ENCODE measurements around the gene STAMBPL1. TPM values are rescaled to one million over a fixed set of nuclear protein-coding genes. Genes with fewer than 3 reads are reported as not detected.
A peak's percentile ranks its signal among the peaks of the same experiment; 100 is the strongest.

STAMBPL1 gene
- polyA plus RNA-seq, 6 donors from 2014 or later: 3.4 to 7.6 (median 5.0) TPM

DNA sequence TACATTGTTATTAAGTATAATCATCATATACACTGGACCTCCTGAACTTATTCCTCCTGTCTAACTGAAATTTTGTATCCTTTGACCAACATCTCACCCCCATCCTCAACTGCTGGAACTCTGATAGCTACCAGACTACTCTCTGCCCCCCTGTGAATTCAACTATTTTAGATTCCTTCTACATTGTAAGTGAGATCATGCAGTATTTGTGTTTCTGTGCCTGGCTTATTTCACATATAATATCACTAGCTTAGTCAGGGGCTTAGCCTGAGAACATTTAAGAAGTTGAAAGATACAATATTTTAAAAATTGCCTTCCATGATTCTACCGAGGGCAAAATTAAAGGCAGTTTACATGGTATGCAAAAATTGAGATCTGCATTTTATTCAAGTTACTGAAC lies 26.9 kb downstream of the STAMBPL1 start:
- no peak overlapping the region for H3K27ac Mint-ChIP-seq
- H3K36me3 Mint-ChIP-seq: peaks cover 4 to 5% of the 10 kb centered on the region in 2 donors
- H3K4me3 Mint-ChIP-seq: no peak overlapping the region

DNA sequence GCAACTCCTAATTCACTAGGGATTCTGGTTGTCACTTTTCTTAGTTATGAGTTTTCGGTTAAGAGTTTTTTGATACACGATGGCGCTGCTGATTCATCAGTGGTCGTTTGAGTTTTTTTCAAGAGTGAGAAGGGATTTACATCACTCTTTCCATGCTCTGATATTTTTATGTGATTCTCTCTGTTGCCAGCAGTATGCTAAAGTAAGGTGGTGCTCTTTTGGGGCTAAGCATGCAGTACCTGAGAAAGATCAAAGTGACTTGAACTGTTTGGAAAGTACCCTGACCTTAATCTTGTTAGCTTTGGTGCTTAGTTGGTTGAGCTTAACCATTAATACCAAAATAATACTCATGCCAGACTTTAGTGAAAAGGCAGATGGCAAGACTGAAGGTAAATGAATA lies 28.1 kb downstream of the STAMBPL1 start:
- H3K36me3 Mint-ChIP-seq: peaks cover 4 to 8% of the 10 kb centered on the region in 2 donors
- ATAC-seq (ENCODE audit: low read depth in 2 of 2) (no peak), DNase-seq (no peak)
- H3K27me3 Mint-ChIP-seq: no peaks in the 10 kb centered on the region
- H3K9me3 Mint-ChIP-seq: no peaks in the 10 kb centered on the region
- H3K4me1 Mint-ChIP-seq: no peaks in the 10 kb centered on the region
- no peak overlapping the region for H3K4me3 Mint-ChIP-seq
- peak overlapping the region in 1 of 6 donors; percentile 29 for H3K27ac Mint-ChIP-seq

More for the DNA sequence above, 26.9 kb downstream of the STAMBPL1 start:
- H3K27me3 Mint-ChIP-seq: no peaks in the 10 kb centered on the region
- ATAC-seq (ENCODE audit: low read depth in 2 of 2) (no peak), DNase-seq (no peak)
- peaks cover 3 to 8% (median 5%) of the 10 kb centered on the region in 3 donors for H3K4me1 Mint-ChIP-seq
- H3K9me3 Mint-ChIP-seq: no peaks in the 10 kb centered on the region

DNA sequence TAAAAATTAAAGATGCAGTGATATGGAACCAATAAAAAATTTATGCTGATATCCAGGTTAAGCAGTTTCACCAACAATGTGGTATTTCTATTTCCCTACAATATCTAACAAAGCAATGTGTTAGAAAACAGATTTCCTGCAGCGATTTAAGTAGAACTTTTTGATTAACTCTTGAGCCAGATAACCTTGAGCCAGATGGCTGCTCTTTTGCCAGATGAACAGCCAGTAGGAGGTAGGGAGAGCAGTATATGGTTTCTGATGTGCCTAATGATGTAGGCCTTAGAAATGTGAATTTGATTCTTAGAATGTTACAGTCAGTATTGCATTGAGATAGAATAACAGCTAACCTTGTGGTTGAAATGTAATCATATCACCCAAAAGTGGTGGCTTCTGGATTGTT lies 31.1 kb downstream of the STAMBPL1 start:
- Mint-ChIP-seq H3K36me3 (peaks cover 8% of the 10 kb centered on the region in 2 donors), H3K4me1 (no peaks in the 10 kb centered on the region), H3K4me3 (no peak overlapping the region), H3K27ac (no peak overlapping the region), H3K9me3 (no peaks in the 10 kb centered on the region), H3K27me3 (no peaks in the 10 kb centered on the region)
- DNase-seq: no peak
- ATAC-seq (ENCODE audit: low read depth in 2 of 2): no peak

DNA sequence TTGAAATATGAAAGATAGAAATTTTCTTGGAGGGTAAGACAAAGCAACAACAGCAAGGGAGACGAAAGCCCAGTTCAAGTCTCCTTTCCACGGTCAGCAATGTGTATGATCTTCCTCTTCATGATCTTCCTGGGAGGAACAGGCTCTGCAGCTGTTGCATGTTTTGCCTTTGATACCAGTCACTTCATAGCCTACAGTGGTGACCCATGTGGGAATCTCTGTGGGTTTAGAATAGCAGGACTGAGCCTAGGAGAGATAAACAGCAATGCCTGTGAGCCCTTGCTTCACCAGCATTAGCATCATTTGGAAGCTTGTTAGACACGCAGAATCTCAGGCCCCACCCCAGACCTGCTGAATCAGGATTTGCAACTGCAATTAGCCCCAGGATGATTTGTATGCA lies 31.8 kb downstream of the STAMBPL1 start:
- Mint-ChIP-seq H3K27ac (no peak overlapping the region), H3K9me3 (no peaks in the 10 kb centered on the region), H3K4me1 (no peaks in the 10 kb centered on the region), H3K36me3 (peaks cover 6 to 8% of the 10 kb centered on the region in 2 donors), H3K27me3 (no peaks in the 10 kb centered on the region), H3K4me3 (no peak overlapping the region)
- no peak for DNase-seq
- ATAC-seq (ENCODE audit: low read depth in 2 of 2): no peak

DNA sequence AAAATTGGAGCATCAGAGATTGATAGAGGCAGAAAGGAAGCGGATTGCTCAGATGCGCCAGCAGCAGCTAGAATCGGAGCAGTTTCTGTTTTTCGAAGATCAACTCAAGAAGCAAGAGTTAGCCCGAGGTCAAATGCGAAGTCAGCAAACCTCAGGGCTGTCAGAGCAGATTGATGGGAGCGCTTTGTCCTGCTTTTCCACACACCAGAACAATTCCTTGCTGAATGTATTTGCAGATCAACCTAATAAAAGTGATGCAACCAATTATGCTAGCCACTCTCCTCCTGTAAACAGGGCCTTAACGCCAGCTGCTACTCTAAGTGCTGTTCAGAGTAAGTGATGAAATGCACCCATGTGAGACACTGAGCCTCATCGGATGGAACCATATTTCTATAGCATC lies 33.1 kb downstream of the STAMBPL1 start:
- Mint-ChIP-seq H3K4me3 (no peak overlapping the region), H3K27me3 (no peaks in the 10 kb centered on the region), H3K4me1 (no peaks in the 10 kb centered on the region), H3K36me3 (peaks cover 4 to 8% of the 10 kb centered on the region in 2 donors), H3K27ac (no peak overlapping the region), H3K9me3 (no peaks in the 10 kb centered on the region)
- DNase-seq (no peak), ATAC-seq (ENCODE audit: low read depth in 2 of 2) (no peak)

DNA sequence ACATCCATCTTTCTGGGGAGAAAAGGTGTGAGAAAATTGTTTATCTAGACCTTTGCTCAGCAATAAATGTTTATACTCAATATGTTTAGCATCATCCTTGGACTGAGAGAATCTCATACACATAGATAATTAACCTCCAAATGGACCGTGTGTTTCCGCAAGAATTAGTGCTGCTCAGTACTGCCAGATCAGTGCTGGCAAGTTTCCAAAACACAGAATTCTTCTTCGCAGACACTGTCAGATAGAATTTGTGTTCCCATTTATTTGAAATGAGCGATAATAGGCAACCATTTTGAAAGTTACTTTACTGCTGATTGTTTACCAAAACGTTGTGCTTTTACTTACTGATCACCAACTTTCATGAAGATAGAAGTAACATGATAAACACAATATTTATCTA lies 33.7 kb downstream of the STAMBPL1 start:
- Mint-ChIP-seq H3K36me3 (peaks cover 4 to 8% of the 10 kb centered on the region in 2 donors), H3K4me1 (no peaks in the 10 kb centered on the region), H3K4me3 (no peak overlapping the region), H3K27me3 (no peaks in the 10 kb centered on the region), H3K27ac (no peak overlapping the region), H3K9me3 (no peaks in the 10 kb centered on the region)
- ATAC-seq (ENCODE audit: low read depth in 2 of 2) (no peak), DNase-seq (no peak)

- ATAC-seq (ENCODE audit: low read depth in 2 of 2) (no peak), DNase-seq (no peak)
- H3K4me1 Mint-ChIP-seq: no peaks in the 10 kb centered on the region
- no peaks in the 10 kb centered on the region for H3K9me3 Mint-ChIP-seq
- no peak overlapping the region for H3K4me3 Mint-ChIP-seq
- no peaks in the 10 kb centered on the region for H3K27me3 Mint-ChIP-seq
- peaks cover 4 to 8% of the 10 kb centered on the region in 2 donors for H3K36me3 Mint-ChIP-seq
- no peak overlapping the region for H3K27ac Mint-ChIP-seq
Measured at GRCh38 chr10:88915781-88916180, 35.7 kb downstream of the STAMBPL1 start.

DNA sequence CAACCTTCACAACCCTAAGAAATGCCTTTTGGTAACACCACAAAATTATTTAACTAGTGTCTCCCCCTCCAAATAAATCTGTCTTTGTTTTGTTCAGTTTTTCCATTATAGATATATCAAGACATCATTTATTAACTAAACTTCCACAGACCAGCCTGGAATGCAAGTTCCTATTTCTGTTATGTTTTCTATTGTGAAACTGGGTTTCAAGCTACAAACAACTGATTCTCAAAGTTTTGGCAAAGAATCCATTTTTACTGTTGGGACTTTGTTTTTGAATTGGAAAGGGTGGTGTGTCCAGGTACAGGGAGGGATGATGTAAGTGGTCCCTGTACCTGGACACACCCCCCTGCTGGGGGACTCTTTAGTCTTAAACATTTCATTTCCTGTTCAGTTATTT lies 36.2 kb downstream of the STAMBPL1 start:
- no peaks in the 10 kb centered on the region for H3K27me3 Mint-ChIP-seq
- H3K36me3 Mint-ChIP-seq: peaks cover 4 to 8% of the 10 kb centered on the region in 2 donors
- no peak overlapping the region for H3K27ac Mint-ChIP-seq
- DNase-seq: no peak
- no peaks in the 10 kb centered on the region for H3K4me1 Mint-ChIP-seq
- no peak for ATAC-seq (ENCODE audit: low read depth in 2 of 2)
- no peak overlapping the region for H3K4me3 Mint-ChIP-seq
- H3K9me3 Mint-ChIP-seq: no peaks in the 10 kb centered on the region

- no peak overlapping the region for H3K4me3 Mint-ChIP-seq
- H3K36me3 Mint-ChIP-seq: peaks cover 2 to 4% of the 10 kb centered on the region in 2 donors
- H3K27me3 Mint-ChIP-seq: no peaks in the 10 kb centered on the region
- ATAC-seq (ENCODE audit: low read depth in 2 of 2) (no peak), DNase-seq (no peak)
- H3K27ac Mint-ChIP-seq: no peak overlapping the region
- H3K4me1 Mint-ChIP-seq: no peaks in the 10 kb centered on the region
- no peaks in the 10 kb centered on the region for H3K9me3 Mint-ChIP-seq
Measured at GRCh38 chr10:88916986-88917385, 36.9 kb downstream of the STAMBPL1 start.

DNA sequence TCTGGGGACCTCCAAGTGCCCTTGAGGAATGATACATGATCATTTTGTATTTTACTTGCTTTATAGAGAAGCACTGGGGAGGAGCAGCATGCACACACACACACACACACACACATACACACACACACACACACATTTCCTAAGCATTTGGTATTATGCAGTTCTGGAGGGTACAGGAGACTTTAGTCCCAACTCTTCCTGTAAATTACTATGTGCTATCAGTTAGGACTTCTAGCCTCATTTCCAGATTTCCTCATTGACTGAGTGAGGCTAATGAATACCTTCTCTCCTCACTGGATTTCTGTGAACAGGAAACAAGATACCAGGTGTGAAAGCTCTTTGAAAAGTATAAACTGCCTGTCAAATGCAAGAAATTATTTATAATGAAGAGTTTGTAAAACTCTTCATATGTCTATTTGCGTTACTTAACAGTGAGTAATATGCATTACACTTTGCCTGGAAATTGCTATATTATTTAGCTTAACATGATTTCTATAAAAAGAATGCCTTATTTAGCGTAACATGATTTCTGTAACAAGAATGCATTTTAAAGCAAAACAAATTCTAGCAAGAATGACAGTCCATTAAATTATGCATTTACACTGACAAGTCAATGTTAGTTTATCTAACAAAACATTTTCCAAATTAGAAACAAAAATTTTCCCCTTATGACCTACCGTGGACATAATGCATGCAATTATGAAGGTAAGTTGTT lies 38.3 kb downstream of the STAMBPL1 start:
- no peak overlapping the region for H3K27ac Mint-ChIP-seq
- no peaks in the 10 kb centered on the region for H3K27me3 Mint-ChIP-seq
- no peaks in the 10 kb centered on the region for H3K4me1 Mint-ChIP-seq
- ATAC-seq (ENCODE audit: low read depth in 2 of 2): no peak
- H3K36me3 Mint-ChIP-seq: peaks cover 0 to 4% of the 10 kb centered on the region in 2 donors
- H3K9me3 Mint-ChIP-seq: no peaks in the 10 kb centered on the region
- H3K4me3 Mint-ChIP-seq: no peak overlapping the region
- no peak for DNase-seq

GRCh38 chr10:88919041-88919440 lies 39.0 kb downstream of the STAMBPL1 start:
- Mint-ChIP-seq H3K36me3 (peaks cover 4 to 6% of the 10 kb centered on the region in 2 donors), H3K4me1 (no peaks in the 10 kb centered on the region), H3K4me3 (no peak overlapping the region), H3K9me3 (no peaks in the 10 kb centered on the region), H3K27me3 (no peaks in the 10 kb centered on the region), H3K27ac (no peak overlapping the region)
- DNase-seq (no peak), ATAC-seq (ENCODE audit: low read depth in 2 of 2) (no peak)

- DNase-seq (no peak), ATAC-seq (ENCODE audit: low read depth in 2 of 2) (no peak)
- no peaks in the 10 kb centered on the region for H3K9me3 Mint-ChIP-seq
- peaks cover 6 to 12% of the 10 kb centered on the region in 2 donors for H3K36me3 Mint-ChIP-seq
- no peak overlapping the region for H3K27ac Mint-ChIP-seq
- H3K27me3 Mint-ChIP-seq: no peaks in the 10 kb centered on the region
- H3K4me3 Mint-ChIP-seq: no peak overlapping the region
- H3K4me1 Mint-ChIP-seq: no peaks in the 10 kb centered on the region
Measured at GRCh38 chr10:88920198-88920597, 40.2 kb downstream of the STAMBPL1 start.

DNA sequence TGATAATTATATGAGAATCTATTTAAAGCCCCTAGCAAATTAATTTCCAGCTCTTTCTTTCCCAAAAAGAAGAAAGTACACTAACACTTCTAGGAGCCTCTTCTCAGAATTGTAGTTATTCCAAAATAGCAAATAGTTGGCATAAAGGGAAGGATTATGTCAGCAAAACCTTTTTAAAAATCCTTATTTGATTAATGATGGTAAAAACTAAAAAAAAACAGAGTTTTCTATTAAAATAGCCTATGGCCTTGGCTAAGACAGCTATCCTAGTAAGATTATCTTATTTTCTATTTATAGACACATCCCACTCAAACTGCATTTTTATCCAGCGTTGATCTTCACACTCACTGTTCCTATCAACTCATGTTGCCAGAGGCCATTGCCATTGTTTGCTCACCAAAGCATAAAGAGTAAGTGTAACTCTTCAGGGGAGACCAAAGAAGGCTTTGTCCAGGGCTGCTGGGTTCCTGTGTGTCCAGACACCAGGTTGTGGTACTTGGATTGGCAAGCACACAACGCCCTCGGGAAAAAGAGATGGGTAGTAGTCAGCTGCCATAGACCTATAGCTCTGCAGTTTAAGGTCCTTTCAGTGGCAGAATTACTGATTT lies 41.0 kb downstream of the STAMBPL1 start:
- no peak overlapping the region for H3K4me3 Mint-ChIP-seq
- peak overlapping the region in 1 of 6 donors; percentile 54 for H3K27ac Mint-ChIP-seq
- H3K36me3 Mint-ChIP-seq: peaks cover 7 to 12% of the 10 kb centered on the region in 2 donors
- no peaks in the 10 kb centered on the region for H3K27me3 Mint-ChIP-seq
- DNase-seq (no peak), ATAC-seq (ENCODE audit: low read depth in 2 of 2) (no peak)
- no peaks in the 10 kb centered on the region for H3K9me3 Mint-ChIP-seq
- no peaks in the 10 kb centered on the region for H3K4me1 Mint-ChIP-seq

GRCh38 chr10:88922041-88922440 lies 42.0 kb downstream of the STAMBPL1 start:
- H3K4me1 Mint-ChIP-seq: no peaks in the 10 kb centered on the region
- no peaks in the 10 kb centered on the region for H3K27me3 Mint-ChIP-seq
- H3K9me3 Mint-ChIP-seq: no peaks in the 10 kb centered on the region
- H3K36me3 Mint-ChIP-seq: peaks cover 12 to 17% of the 10 kb centered on the region in 2 donors
- DNase-seq (no peak), ATAC-seq (ENCODE audit: low read depth in 2 of 2) (no peak)
- H3K4me3 Mint-ChIP-seq: no peak overlapping the region
- no peak overlapping the region for H3K27ac Mint-ChIP-seq

Data from naive B cell (primary cell).